Measurements from ENCODE around the gene FUBP3. TPM values are rescaled to one million over a fixed set of nuclear protein-coding genes. Genes with fewer than 3 reads are reported as not detected.

FUBP3 gene
- total RNA-seq, 4 donors from 2014 or later = 10.4 to 75.1 (median 13.0) TPM

DNA sequence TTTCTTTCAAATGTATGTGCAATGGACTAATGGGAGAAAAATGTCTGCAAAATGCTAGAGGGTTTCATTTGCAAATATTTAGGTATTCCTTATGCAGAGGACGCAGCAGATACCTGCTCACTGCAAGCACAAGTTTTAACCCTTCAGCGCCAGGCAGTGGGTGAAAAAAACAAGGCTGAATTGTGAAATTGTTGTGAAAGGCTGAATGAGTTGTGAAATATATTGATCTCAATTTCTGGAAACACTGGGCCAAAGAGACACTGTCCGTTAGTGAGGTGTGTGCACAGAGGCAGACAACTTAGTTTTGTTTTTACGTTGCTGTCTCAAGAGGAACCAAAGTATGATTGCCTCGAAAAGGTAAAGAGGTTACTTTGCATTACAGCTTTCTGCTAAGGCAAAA lies 18.8 kb downstream of the FUBP3 start:
- TF ChIP-seq POLR2A (IDR thresholded peaks at IDR 0.05) = no peak
- TF ChIP-seq, protein P1, sequence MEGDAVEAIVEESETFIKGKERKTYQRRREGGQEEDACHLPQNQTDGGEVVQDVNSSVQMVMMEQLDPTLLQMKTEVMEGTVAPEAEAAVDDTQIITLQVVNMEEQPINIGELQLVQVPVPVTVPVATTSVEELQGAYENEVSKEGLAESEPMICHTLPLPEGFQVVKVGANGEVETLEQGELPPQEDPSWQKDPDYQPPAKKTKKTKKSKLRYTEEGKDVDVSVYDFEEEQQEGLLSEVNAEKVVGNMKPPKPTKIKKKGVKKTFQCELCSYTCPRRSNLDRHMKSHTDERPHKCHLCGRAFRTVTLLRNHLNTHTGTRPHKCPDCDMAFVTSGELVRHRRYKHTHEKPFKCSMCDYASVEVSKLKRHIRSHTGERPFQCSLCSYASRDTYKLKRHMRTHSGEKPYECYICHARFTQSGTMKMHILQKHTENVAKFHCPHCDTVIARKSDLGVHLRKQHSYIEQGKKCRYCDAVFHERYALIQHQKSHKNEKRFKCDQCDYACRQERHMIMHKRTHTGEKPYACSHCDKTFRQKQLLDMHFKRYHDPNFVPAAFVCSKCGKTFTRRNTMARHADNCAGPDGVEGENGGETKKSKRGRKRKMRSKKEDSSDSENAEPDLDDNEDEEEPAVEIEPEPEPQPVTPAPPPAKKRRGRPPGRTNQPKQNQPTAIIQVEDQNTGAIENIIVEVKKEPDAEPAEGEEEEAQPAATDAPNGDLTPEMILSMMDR (IDR thresholded peaks at IDR 0.05 in 4 of 5, conservative IDR thresholded peaks at IDR 0.05 in 1 of 5) = no peak
- H3K27me3 ChIP-seq = no peaks in the 10 kb centered on the region
- ATAC-seq (no peak), DNase-seq (no peak)
- in situ Hi-C loops (cut with MboI; ENCODE audit: low sequenced_read_pairs in 4 of 4) = no loop called here
- H3K9me3 ChIP-seq = no peaks in the 10 kb centered on the region
- H3K27ac ChIP-seq = no peak overlapping the region
- peaks cover 0 to 32% of the 10 kb centered on the region in 2 donors for H3K36me3 ChIP-seq
- no peaks in the 10 kb centered on the region for H3K4me1 ChIP-seq
- no peak overlapping the region for H3K4me3 ChIP-seq
- intact Hi-C loops (cut with DNase I; ENCODE audit: low total_unique reads) = no loop called here

DNA sequence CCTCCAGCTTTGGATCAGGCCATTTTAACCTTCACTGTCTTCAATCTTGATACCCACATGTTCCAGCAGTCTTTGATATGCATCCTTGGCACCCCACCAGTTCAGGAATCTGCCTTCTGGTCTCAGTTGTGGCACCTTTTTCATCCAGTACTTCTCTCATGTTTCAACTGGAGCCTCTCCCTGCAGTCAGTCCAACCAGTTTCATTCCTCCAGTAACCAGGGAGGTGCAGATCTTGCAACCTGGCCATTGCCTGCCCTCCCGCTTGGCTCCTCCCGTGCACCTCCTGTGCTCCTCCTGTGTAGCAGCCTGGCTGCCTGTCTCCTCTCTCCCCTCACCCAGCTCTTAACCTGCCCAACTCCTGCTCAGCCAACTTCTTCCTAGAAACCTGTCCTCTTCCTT lies 20.2 kb downstream of the FUBP3 start:
- Histone ChIP-seq H3K36me3 (peaks cover 0 to 32% of the 10 kb centered on the region in 2 donors), H3K4me3 (no peak overlapping the region), H3K4me1 (no peaks in the 10 kb centered on the region), H3K27ac (no peak overlapping the region), H3K9me3 (no peaks in the 10 kb centered on the region), H3K27me3 (no peaks in the 10 kb centered on the region)
- no peak for DNase-seq
- in situ Hi-C loops (cut with MboI; ENCODE audit: low sequenced_read_pairs in 4 of 4) (no loop called here), intact Hi-C loops (cut with DNase I; ENCODE audit: low total_unique reads) (no loop called here)
- ATAC-seq = no peak
- TF ChIP-seq POLR2A (IDR thresholded peaks at IDR 0.05) = no peak
- TF ChIP-seq, protein P1 (IDR thresholded peaks at IDR 0.05 in 4 of 5, conservative IDR thresholded peaks at IDR 0.05 in 1 of 5) = no peak

DNA sequence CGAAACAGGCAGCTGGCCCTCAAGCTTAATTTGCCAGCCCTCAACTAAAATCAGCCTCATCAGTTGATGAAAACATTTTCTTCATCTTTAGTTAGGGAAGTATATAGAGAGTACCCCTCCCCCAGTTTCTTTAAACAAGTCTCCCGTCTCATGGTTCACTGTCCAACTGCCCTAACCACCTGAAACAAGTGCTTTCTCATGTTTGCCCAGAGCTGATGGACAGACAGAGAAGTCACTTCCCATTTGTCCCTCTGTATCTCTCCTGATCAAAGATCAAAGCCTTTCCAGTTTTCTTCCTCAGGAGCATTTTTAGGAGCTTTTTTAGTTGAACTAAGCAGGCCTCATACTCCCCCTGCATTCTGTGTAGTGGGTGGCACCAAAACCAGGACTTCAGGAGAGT lies 21.7 kb downstream of the FUBP3 start:
- intact Hi-C loops (cut with DNase I; ENCODE audit: low total_unique reads) (no loop called here), in situ Hi-C loops (cut with MboI; ENCODE audit: low sequenced_read_pairs in 4 of 4) (no loop called here)
- Histone ChIP-seq H3K36me3 (peaks cover 0 to 23% of the 10 kb centered on the region in 2 donors), H3K4me3 (no peak overlapping the region), H3K27me3 (no peaks in the 10 kb centered on the region), H3K4me1 (no peaks in the 10 kb centered on the region), H3K9me3 (no peaks in the 10 kb centered on the region), H3K27ac (no peak overlapping the region)
- TF ChIP-seq POLR2A (IDR thresholded peaks at IDR 0.05) = no peak
- TF ChIP-seq, protein P1 (IDR thresholded peaks at IDR 0.05 in 4 of 5, conservative IDR thresholded peaks at IDR 0.05 in 1 of 5) = no peak
- DNase-seq = no peak
- ATAC-seq = no peak

DNA sequence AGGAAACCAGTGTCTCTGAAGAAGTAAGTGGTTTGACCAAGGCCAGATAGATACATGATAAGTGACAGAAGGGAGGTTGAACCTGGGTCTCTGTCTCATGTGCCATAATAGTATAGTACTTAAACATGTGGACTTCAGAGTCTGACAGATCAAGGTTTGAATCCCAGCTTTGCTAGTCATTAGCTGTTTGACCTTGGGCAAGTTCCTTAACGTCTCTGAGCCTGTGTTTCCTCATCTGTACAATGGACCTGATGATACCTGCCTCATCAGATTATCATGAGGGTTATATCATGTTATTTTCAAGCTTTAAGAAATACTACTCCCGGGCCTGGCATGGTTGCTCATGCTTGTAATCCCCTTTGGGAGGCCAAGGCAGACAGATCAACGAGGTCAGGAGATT lies 24.9 kb downstream of the FUBP3 start:
- in situ Hi-C loops (cut with MboI; ENCODE audit: low sequenced_read_pairs in 4 of 4) (no loop called here), intact Hi-C loops (cut with DNase I; ENCODE audit: low total_unique reads) (no loop called here)
- no peak overlapping the region for H3K27ac ChIP-seq
- TF ChIP-seq POLR2A (IDR thresholded peaks at IDR 0.05) = no peak
- TF ChIP-seq, protein P1 (IDR thresholded peaks at IDR 0.05 in 4 of 5, conservative IDR thresholded peaks at IDR 0.05 in 1 of 5) = no peak
- ATAC-seq (no peak), DNase-seq (no peak)
- peaks cover 0 to 8% of the 10 kb centered on the region in 2 donors for H3K4me1 ChIP-seq
- no peaks in the 10 kb centered on the region for H3K9me3 ChIP-seq
- H3K4me3 ChIP-seq = no peak overlapping the region
- no peaks in the 10 kb centered on the region for H3K36me3 ChIP-seq
- no peaks in the 10 kb centered on the region for H3K27me3 ChIP-seq

All from gastrocnemius medialis (tissue), 4 donors.